ENCODE results near the gene TBX15.

Gene TBX15

GRCh38 chr1:118984086-118984721 is 3.9 kb downstream of the TBX15 start:
- H3K27ac ChIP-seq (ENCODE audit: low read depth, low read length): no peak overlapping the region
- peak overlapping the region; percentile 46 for H3K4me3 ChIP-seq (ENCODE audit: low read depth, low read length)
- H3K36me3 ChIP-seq (ENCODE audit: control insufficient read depth, insufficient read depth, low read length): no peaks in the 10 kb centered on the region
- peaks cover 100% of the 10 kb centered on the region for H3K27me3 ChIP-seq (ENCODE audit: control insufficient read depth, insufficient read depth, low read length)
- no peaks in the 10 kb centered on the region for H3K9me3 ChIP-seq (ENCODE audit: control insufficient read depth, insufficient read depth, low read length)
- no peak overlapping the region for H3K9ac ChIP-seq (ENCODE audit: low read depth, low read length)
- peaks cover 35% of the 10 kb centered on the region for H3K4me1 ChIP-seq (ENCODE audit: control insufficient read depth, insufficient read depth, low read length)

- Histone ChIP-seq H3K36me3 (ENCODE audit: control insufficient read depth, insufficient read depth, low read length) (no peaks in the 10 kb centered on the region), H3K27ac (ENCODE audit: low read depth, low read length) (no peak overlapping the region), H3K4me3 (ENCODE audit: low read depth, low read length) (peak overlapping the region; percentile 9; the same call in 1 of the 2 replicates), H3K4me1 (ENCODE audit: control insufficient read depth, insufficient read depth, low read length) (peaks cover 33% of the 10 kb centered on the region), H3K9ac (ENCODE audit: low read depth, low read length) (no peak overlapping the region), H3K9me3 (ENCODE audit: control insufficient read depth, insufficient read depth, low read length) (no peaks in the 10 kb centered on the region), H3K27me3 (ENCODE audit: control insufficient read depth, insufficient read depth, low read length) (peaks cover 100% of the 10 kb centered on the region)
These were observed 4.5 kb downstream of the TBX15 start for GRCh38 chr1:118983558-118984041.

GRCh38 chr1:118982821-118983557 is 5.2 kb downstream of the TBX15 start:
- Histone ChIP-seq H3K27ac (ENCODE audit: low read depth, low read length) (no peak overlapping the region), H3K4me1 (ENCODE audit: control insufficient read depth, insufficient read depth, low read length) (peaks cover 32% of the 10 kb centered on the region), H3K9me3 (ENCODE audit: control insufficient read depth, insufficient read depth, low read length) (no peaks in the 10 kb centered on the region), H3K27me3 (ENCODE audit: control insufficient read depth, insufficient read depth, low read length) (peaks cover 100% of the 10 kb centered on the region), H3K4me3 (ENCODE audit: low read depth, low read length) (peak overlapping the region; percentile 9; the same call in 1 of the 2 replicates), H3K36me3 (ENCODE audit: control insufficient read depth, insufficient read depth, low read length) (no peaks in the 10 kb centered on the region), H3K9ac (ENCODE audit: low read depth, low read length) (no peak overlapping the region)

GRCh38 chr1:118982266-118982665 is 5.9 kb downstream of the TBX15 start:
- Histone ChIP-seq H3K27me3 (ENCODE audit: control insufficient read depth, insufficient read depth, low read length) (peaks cover 100% of the 10 kb centered on the region), H3K9ac (ENCODE audit: low read depth, low read length) (no peak overlapping the region), H3K9me3 (ENCODE audit: control insufficient read depth, insufficient read depth, low read length) (no peaks in the 10 kb centered on the region), H3K4me3 (ENCODE audit: low read depth, low read length) (no peak overlapping the region), H3K36me3 (ENCODE audit: control insufficient read depth, insufficient read depth, low read length) (no peaks in the 10 kb centered on the region), H3K27ac (ENCODE audit: low read depth, low read length) (no peak overlapping the region), H3K4me1 (ENCODE audit: control insufficient read depth, insufficient read depth, low read length) (peaks cover 32% of the 10 kb centered on the region)

- H3K27ac ChIP-seq (ENCODE audit: low read depth, low read length): no peak overlapping the region
- H3K36me3 ChIP-seq (ENCODE audit: control insufficient read depth, insufficient read depth, low read length): no peaks in the 10 kb centered on the region
- H3K27me3 ChIP-seq (ENCODE audit: control insufficient read depth, insufficient read depth, low read length): peaks cover 100% of the 10 kb centered on the region
- no peaks in the 10 kb centered on the region for H3K9me3 ChIP-seq (ENCODE audit: control insufficient read depth, insufficient read depth, low read length)
- no peak overlapping the region for H3K9ac ChIP-seq (ENCODE audit: low read depth, low read length)
- H3K4me3 ChIP-seq (ENCODE audit: low read depth, low read length): no peak overlapping the region
- H3K4me1 ChIP-seq (ENCODE audit: control insufficient read depth, insufficient read depth, low read length): peaks cover 32% of the 10 kb centered on the region
These were observed 6.7 kb downstream of the TBX15 start for GRCh38 chr1:118981436-118981835.

- H3K4me1 ChIP-seq (ENCODE audit: control insufficient read depth, insufficient read depth, low read length): peaks cover 26% of the 10 kb centered on the region
- H3K9ac ChIP-seq (ENCODE audit: low read depth, low read length): no peak overlapping the region
- H3K36me3 ChIP-seq (ENCODE audit: control insufficient read depth, insufficient read depth, low read length): no peaks in the 10 kb centered on the region
- H3K27ac ChIP-seq (ENCODE audit: low read depth, low read length): no peak overlapping the region
- peak overlapping the region; percentile 46 for H3K4me3 ChIP-seq (ENCODE audit: low read depth, low read length)
- peaks cover 100% of the 10 kb centered on the region for H3K27me3 ChIP-seq (ENCODE audit: control insufficient read depth, insufficient read depth, low read length)
- H3K9me3 ChIP-seq (ENCODE audit: control insufficient read depth, insufficient read depth, low read length): no peaks in the 10 kb centered on the region
These were observed 8.2 kb downstream of the TBX15 start for GRCh38 chr1:118979754-118980575.

GRCh38 chr1:118978914-118979701 is 9.0 kb downstream of the TBX15 start:
- no peaks in the 10 kb centered on the region for H3K9me3 ChIP-seq (ENCODE audit: control insufficient read depth, insufficient read depth, low read length)
- peak overlapping the region; percentile 46 for H3K4me3 ChIP-seq (ENCODE audit: low read depth, low read length)
- peaks cover 21% of the 10 kb centered on the region for H3K4me1 ChIP-seq (ENCODE audit: control insufficient read depth, insufficient read depth, low read length)
- H3K36me3 ChIP-seq (ENCODE audit: control insufficient read depth, insufficient read depth, low read length): no peaks in the 10 kb centered on the region
- no peak overlapping the region for H3K27ac ChIP-seq (ENCODE audit: low read depth, low read length)
- peaks cover 100% of the 10 kb centered on the region for H3K27me3 ChIP-seq (ENCODE audit: control insufficient read depth, insufficient read depth, low read length)
- H3K9ac ChIP-seq (ENCODE audit: low read depth, low read length): no peak overlapping the region

- Histone ChIP-seq H3K9ac (ENCODE audit: low read depth, low read length) (no peak overlapping the region), H3K27me3 (ENCODE audit: control insufficient read depth, insufficient read depth, low read length) (peaks cover 92% of the 10 kb centered on the region), H3K36me3 (ENCODE audit: control insufficient read depth, insufficient read depth, low read length) (no peaks in the 10 kb centered on the region), H3K4me1 (ENCODE audit: control insufficient read depth, insufficient read depth, low read length) (peaks cover 12% of the 10 kb centered on the region; the same call in 1 of the 2 replicates), H3K9me3 (ENCODE audit: control insufficient read depth, insufficient read depth, low read length) (no peaks in the 10 kb centered on the region), H3K27ac (ENCODE audit: low read depth, low read length) (no peak overlapping the region), H3K4me3 (ENCODE audit: low read depth, low read length) (no peak overlapping the region)
These were observed 10.5 kb downstream of the TBX15 start for GRCh38 chr1:118977600-118977999.

- Histone ChIP-seq H3K27ac (ENCODE audit: low read depth, low read length) (no peak overlapping the region), H3K9me3 (ENCODE audit: control insufficient read depth, insufficient read depth, low read length) (no peaks in the 10 kb centered on the region), H3K9ac (ENCODE audit: low read depth, low read length) (no peak overlapping the region), H3K4me1 (ENCODE audit: control insufficient read depth, insufficient read depth, low read length) (peaks cover 8% of the 10 kb centered on the region; the same call in 1 of the 2 replicates), H3K4me3 (ENCODE audit: low read depth, low read length) (no peak overlapping the region), H3K27me3 (ENCODE audit: control insufficient read depth, insufficient read depth, low read length) (peaks cover 77% of the 10 kb centered on the region), H3K36me3 (ENCODE audit: control insufficient read depth, insufficient read depth, low read length) (no peaks in the 10 kb centered on the region)
These were observed 13.5 kb downstream of the TBX15 start for GRCh38 chr1:118974661-118975060.

GRCh38 chr1:118973531-118974137 is 14.5 kb downstream of the TBX15 start:
- H3K27me3 ChIP-seq (ENCODE audit: control insufficient read depth, insufficient read depth, low read length): peaks cover 67% of the 10 kb centered on the region
- 0 out of 2 replicates have a peak, but pooled peaks cover under 1% of the 10 kb centered on the region for H3K4me1 ChIP-seq (ENCODE audit: control insufficient read depth, insufficient read depth, low read length)
- no peak overlapping the region for H3K27ac ChIP-seq (ENCODE audit: low read depth, low read length)
- no peaks in the 10 kb centered on the region for H3K9me3 ChIP-seq (ENCODE audit: control insufficient read depth, insufficient read depth, low read length)
- H3K4me3 ChIP-seq (ENCODE audit: low read depth, low read length): no peak overlapping the region
- no peaks in the 10 kb centered on the region for H3K36me3 ChIP-seq (ENCODE audit: control insufficient read depth, insufficient read depth, low read length)
- H3K9ac ChIP-seq (ENCODE audit: low read depth, low read length): no peak overlapping the region

All from HUES48 (cell line).